NB4 (cell line): Measurements from ENCODE around the gene CAPZA2.

Source experiments
- CTCF ChIP-seq: IDR thresholded peaks from one replicate; pipeline ENCODE4 v1.5.1; 2012; ENCODE audit warnings: low read depth, low read length
- MAX ChIP-seq: IDR thresholded peaks from 2 replicates; pipeline ENCODE4 v1.6.1; 2011; ENCODE audit warnings: low read depth, low read length
- POLR2A ChIP-seq: IDR thresholded peaks from 2 replicates; pipeline ENCODE4 v1.6.1; 2011; ENCODE audit warnings: mild to moderate bottlenecking; ENCODE audit not compliant: insufficient read length; ENCODE audit errors: extremely low read depth

- no peak for TF ChIP-seq CTCF
- TF ChIP-seq POLR2A = no peak
- TF ChIP-seq MAX = no peak
These were observed 70.2 kb downstream of the CAPZA2 start for GRCh38 chr7:116932566-116932965.
